Measurements from ENCODE around the gene CFAP410.

GRCh38 chr21:44293551-44294231, 45.5 kb downstream of the CFAP410 start:
- no peak for TF ChIP-seq CTCF (IDR thresholded peaks at IDR 0.05)
- no peak for TF ChIP-seq POLR2A (IDR thresholded peaks at IDR 0.05)
